ENCODE results near the gene NECAP2.

Gene NECAP2

DNA sequence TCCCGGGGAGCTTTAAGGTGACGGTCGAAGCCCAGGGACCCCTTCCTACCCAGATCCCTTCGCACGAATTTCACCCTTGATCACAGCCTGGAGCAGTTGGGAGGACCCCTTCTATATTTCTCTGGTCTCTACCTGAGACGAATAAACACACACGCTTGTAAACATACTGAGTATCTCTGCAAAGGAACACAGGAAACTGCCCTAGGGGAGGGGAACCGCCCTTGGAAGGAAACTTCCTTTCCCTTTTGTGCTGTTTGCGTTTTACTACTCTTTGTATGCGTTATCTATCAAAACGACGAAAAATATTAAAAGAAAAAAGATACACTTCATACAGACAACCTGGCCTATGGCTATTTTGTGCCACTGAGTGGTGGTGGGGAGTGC is 750 bp downstream of the NECAP2 start:
- DNase-seq, result peak; percentile 38
- Histone ChIP-seq H3K9ac (ENCODE audit: low read length) (peak overlapping the region; percentile 95), H3K9me2 (replicated peaks; ENCODE audit: insufficient read depth, low read length) (no peaks in the 10 kb centered on the region), H3F3A (ENCODE audit: insufficient read depth, low read length) (peaks cover 46% of the 10 kb centered on the region), H3K4me2 (ENCODE audit: low read depth, low read length) (peak overlapping the region; percentile 90), H3K79me2 (ENCODE audit: low read length) (peaks cover 46% of the 10 kb centered on the region), H3K4me3 (ENCODE audit: low read length) (peak overlapping the region; percentile 99), H3K4me1 (ENCODE audit: low read length) (peaks cover 43% of the 10 kb centered on the region), H4K20me1 (ENCODE audit: insufficient read depth, low read length) (no peaks in the 10 kb centered on the region), H2AFZ (ENCODE audit: low read length) (peak overlapping the region; percentile 99; the same call in 1 of the 2 replicates), H3K27me3 (replicated peaks; ENCODE audit: insufficient read depth, low read length) (no peaks in the 10 kb centered on the region), H3K36me3 (replicated peaks; ENCODE audit: insufficient read depth, low read length) (peaks cover 2% of the 10 kb centered on the region; the same call in 1 of the 2 replicates), H3K9me3 (replicated peaks; ENCODE audit: insufficient read depth, low read length) (no peaks in the 10 kb centered on the region), H3K27ac (ENCODE audit: low read length) (peak overlapping the region; percentile 89)
- TF ChIP-seq EZH2phosphoT487 (IDR thresholded peaks at IDR 0.05; ENCODE audit: low read length), result no peak
- TF ChIP-seq CTCF (IDR thresholded peaks at IDR 0.05; ENCODE audit: low read length), result no peak
- no peak for TF ChIP-seq EZH2 (optimal IDR thresholded peaks at IDR 0.05; ENCODE audit: low read depth, low read length)

- no peaks in the 10 kb centered on the region for H4K20me1 ChIP-seq (ENCODE audit: insufficient read depth, low read length)
- H3K9me3 ChIP-seq (replicated peaks; ENCODE audit: insufficient read depth, low read length), result no peaks in the 10 kb centered on the region
- H2AFZ ChIP-seq (ENCODE audit: low read length), result no peak overlapping the region
- no peaks in the 10 kb centered on the region for H3K27me3 ChIP-seq (replicated peaks; ENCODE audit: insufficient read depth, low read length)
- no peaks in the 10 kb centered on the region for H3K9me2 ChIP-seq (replicated peaks; ENCODE audit: insufficient read depth, low read length)
- peaks cover 3% of the 10 kb centered on the region; the same call in 1 of the 2 replicates for H3K36me3 ChIP-seq (replicated peaks; ENCODE audit: insufficient read depth, low read length)
- peak overlapping the region; percentile 33 for H3K4me3 ChIP-seq (ENCODE audit: low read length)
- H3K79me2 ChIP-seq (ENCODE audit: low read length), result peaks cover 52% of the 10 kb centered on the region
- peaks cover 46% of the 10 kb centered on the region for H3F3A ChIP-seq (ENCODE audit: insufficient read depth, low read length)
- peak; percentile 81 for DNase-seq
- H3K4me2 ChIP-seq (ENCODE audit: low read depth, low read length), result peak overlapping the region; percentile 90
- peaks cover 43% of the 10 kb centered on the region for H3K4me1 ChIP-seq (ENCODE audit: low read length)
- TF ChIP-seq EZH2 (optimal IDR thresholded peaks at IDR 0.05; ENCODE audit: low read depth, low read length) (no peak), EZH2phosphoT487 (IDR thresholded peaks at IDR 0.05; ENCODE audit: low read length) (no peak), CTCF (IDR thresholded peaks at IDR 0.05; ENCODE audit: low read length) (no peak)
- peak overlapping the region; percentile 35 for H3K9ac ChIP-seq (ENCODE audit: low read length)
- H3K27ac ChIP-seq (ENCODE audit: low read length), result peak overlapping the region; percentile 89
These were observed 1.7 kb downstream of the NECAP2 start for GRCh38 chr1:16442265-16442664.

DNA sequence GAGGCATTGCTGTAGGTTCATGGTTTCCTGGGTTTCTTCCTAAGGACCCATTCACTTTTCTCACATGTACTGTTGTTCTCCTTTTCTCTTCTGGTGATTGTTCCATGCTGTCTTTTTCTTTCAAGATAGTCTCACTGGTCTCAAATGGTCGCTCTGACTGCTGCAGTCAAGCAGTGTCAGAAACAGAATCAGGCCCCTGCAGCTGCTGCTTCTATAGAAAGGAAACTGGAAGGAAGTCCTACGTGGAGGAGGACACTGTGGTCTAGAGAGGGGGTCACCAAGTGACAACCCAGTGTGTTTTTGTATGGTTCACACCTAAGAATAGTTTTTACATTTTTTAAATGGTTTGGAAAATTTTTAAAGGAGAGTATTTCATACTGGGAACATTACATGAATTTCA is 2.4 kb downstream of the NECAP2 start:
- H3K4me2 ChIP-seq (ENCODE audit: low read depth, low read length), result peak overlapping the region; percentile 90

More for the DNA sequence above, 2.4 kb downstream of the NECAP2 start:
- Histone ChIP-seq H3K27me3 (replicated peaks; ENCODE audit: insufficient read depth, low read length) (no peaks in the 10 kb centered on the region), H3K27ac (ENCODE audit: low read length) (peak overlapping the region; percentile 89), H4K20me1 (ENCODE audit: insufficient read depth, low read length) (no peaks in the 10 kb centered on the region), H3K4me1 (ENCODE audit: low read length) (peaks cover 43% of the 10 kb centered on the region), H3F3A (ENCODE audit: insufficient read depth, low read length) (peaks cover 46% of the 10 kb centered on the region), H2AFZ (ENCODE audit: low read length) (no peak overlapping the region), H3K36me3 (replicated peaks; ENCODE audit: insufficient read depth, low read length) (peaks cover 3% of the 10 kb centered on the region; the same call in 1 of the 2 replicates), H3K79me2 (ENCODE audit: low read length) (peaks cover 59% of the 10 kb centered on the region), H3K9ac (ENCODE audit: low read length) (peak overlapping the region; percentile 35), H3K4me3 (ENCODE audit: low read length) (peak overlapping the region; percentile 33), H3K9me3 (replicated peaks; ENCODE audit: insufficient read depth, low read length) (no peaks in the 10 kb centered on the region), H3K9me2 (replicated peaks; ENCODE audit: insufficient read depth, low read length) (no peaks in the 10 kb centered on the region)
- TF ChIP-seq CTCF (IDR thresholded peaks at IDR 0.05; ENCODE audit: low read length) (no peak), EZH2phosphoT487 (IDR thresholded peaks at IDR 0.05; ENCODE audit: low read length) (no peak), EZH2 (optimal IDR thresholded peaks at IDR 0.05; ENCODE audit: low read depth, low read length) (no peak)
- DNase-seq, result peak; percentile 64
